ENCODE measurements around the gene HRG. TPM values are rescaled to one million over a fixed set of nuclear protein-coding genes. Genes with fewer than 3 reads are reported as not detected.

HRG gene
- total RNA-seq, 4 donors from 2014 or later: not detected

DNA sequence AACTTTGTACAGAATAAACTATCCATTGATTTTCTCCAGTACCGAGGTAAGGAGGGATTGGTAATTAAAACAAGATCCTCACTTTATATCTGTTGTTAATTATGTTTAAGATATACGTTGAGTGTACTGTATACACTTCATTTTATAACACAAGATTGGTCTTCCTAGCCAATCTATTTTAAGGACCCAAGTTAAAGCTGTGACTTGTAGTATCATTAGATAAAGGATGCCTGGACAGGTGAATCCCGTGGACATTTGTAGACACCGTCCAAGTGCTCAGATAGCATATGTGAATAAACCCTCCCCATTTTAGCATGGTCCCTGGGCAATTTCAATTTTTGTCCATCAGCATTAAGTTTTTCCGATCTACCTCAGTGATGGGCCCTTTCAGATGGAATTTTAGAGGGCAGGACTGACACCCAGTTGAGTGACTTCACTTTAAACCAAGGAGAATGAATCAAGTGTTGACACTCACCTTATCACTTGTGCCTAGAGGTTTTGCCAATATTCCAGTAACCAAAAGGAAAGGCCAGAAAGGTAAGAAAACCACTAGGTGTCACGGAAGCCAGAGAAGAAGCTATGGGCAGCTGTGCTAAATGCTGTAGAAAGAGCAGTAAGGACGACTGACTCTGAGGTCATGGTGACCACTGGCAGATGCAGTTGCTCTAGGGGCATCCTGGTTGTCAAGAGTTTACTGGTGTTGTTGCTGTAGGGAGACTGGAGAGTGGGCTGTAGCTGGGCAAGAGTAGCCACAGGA lies 43.7 kb upstream of the HRG start:
- no peak for ATAC-seq (ENCODE audit: low FRiP score)
- TF ChIP-seq, protein P1, sequence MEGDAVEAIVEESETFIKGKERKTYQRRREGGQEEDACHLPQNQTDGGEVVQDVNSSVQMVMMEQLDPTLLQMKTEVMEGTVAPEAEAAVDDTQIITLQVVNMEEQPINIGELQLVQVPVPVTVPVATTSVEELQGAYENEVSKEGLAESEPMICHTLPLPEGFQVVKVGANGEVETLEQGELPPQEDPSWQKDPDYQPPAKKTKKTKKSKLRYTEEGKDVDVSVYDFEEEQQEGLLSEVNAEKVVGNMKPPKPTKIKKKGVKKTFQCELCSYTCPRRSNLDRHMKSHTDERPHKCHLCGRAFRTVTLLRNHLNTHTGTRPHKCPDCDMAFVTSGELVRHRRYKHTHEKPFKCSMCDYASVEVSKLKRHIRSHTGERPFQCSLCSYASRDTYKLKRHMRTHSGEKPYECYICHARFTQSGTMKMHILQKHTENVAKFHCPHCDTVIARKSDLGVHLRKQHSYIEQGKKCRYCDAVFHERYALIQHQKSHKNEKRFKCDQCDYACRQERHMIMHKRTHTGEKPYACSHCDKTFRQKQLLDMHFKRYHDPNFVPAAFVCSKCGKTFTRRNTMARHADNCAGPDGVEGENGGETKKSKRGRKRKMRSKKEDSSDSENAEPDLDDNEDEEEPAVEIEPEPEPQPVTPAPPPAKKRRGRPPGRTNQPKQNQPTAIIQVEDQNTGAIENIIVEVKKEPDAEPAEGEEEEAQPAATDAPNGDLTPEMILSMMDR (IDR thresholded peaks at IDR 0.05): no peak

DNA sequence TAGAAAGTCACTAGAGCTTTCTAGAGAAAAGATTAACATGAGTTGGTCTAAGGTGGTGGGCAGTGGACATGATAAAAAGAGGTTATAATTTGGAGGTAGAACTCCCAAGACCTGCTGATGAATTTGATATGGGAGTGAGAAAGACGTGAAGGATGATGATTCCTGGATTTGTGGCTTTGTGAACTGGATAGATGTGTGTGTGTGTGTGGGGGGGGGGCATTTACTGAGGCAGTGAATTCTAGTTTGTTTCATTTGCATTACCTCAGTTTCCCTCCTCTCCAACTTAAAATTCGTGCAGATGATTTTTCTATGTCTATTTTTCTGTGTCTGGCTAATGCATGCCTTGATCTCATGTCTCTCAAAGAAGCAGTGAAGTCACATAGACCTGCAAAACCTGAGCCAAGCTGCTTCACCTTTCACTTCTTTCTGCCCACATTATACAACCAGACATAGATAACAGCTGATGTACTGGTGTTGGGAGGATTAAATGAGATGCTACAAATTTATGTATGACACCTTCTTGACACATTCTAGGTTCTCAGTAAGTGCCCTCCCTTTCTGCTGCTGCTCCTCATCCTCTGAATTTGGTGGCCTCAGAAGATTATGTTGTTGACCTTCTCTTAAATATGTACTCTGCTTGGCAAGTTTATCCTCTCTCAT lies 43.0 kb upstream of the HRG start:
- ATAC-seq (ENCODE audit: low FRiP score): no peak
- DNase-seq (ENCODE audit: low spot score): no peak
- TF ChIP-seq, protein P1 (IDR thresholded peaks at IDR 0.05): no peak

More for the DNA sequence above, 43.7 kb upstream of the HRG start:
- DNase-seq (ENCODE audit: low spot score): no peak

GRCh38 chr3:186624598-186624997 lies 41.2 kb upstream of the HRG start:
- TF ChIP-seq, protein P1 (IDR thresholded peaks at IDR 0.05): no peak
- DNase-seq (ENCODE audit: low spot score): no peak
- ATAC-seq (ENCODE audit: low FRiP score): no peak

GRCh38 chr3:186625600-186626042 lies 40.2 kb upstream of the HRG start:
- TF ChIP-seq, protein P1 (IDR thresholded peaks at IDR 0.05): no peak
- DNase-seq (ENCODE audit: low spot score) (no peak), ATAC-seq (ENCODE audit: low FRiP score) (no peak)

GRCh38 chr3:186626254-186626847 lies 39.5 kb upstream of the HRG start:
- no peak for DNase-seq (ENCODE audit: low spot score)
- no peak for ATAC-seq (ENCODE audit: low FRiP score)
- TF ChIP-seq, protein P1 (IDR thresholded peaks at IDR 0.05): no peak

- DNase-seq (ENCODE audit: low spot score): no peak
- ATAC-seq (ENCODE audit: low FRiP score): no peak
- TF ChIP-seq, protein P1 (IDR thresholded peaks at IDR 0.05): no peak
Measured at GRCh38 chr3:186627852-186628414, 37.9 kb upstream of the HRG start.

Data from omental fat pad (tissue), 4 donors.